BJ (cell line): Measurements from ENCODE around the gene CRELD2. TPM values are rescaled to one million over a fixed set of nuclear protein-coding genes. Genes with fewer than 3 reads are reported as not detected.

Source experiments
- CTCF ChIA-PET: fragments of 350-600 bp; formaldehyde crosslinking; extraction: SDS; loops from one replicate; lab custom pipeline; 2021; ENCODE audit warnings: antibody characterized with exemption, inconsistent platforms; lab: Yijun Ruan, JAX
- POLR2A ChIA-PET: fragments of 300-600 bp; sonication (Branson Sonifier 250); formaldehyde crosslinking; extraction: SDS; loops from one replicate; lab custom pipeline; 2021; ENCODE audit warnings: antibody characterized with exemption; lab: Charles Lee
- DNase-seq: peaks from one replicate; pipeline ENCODE4 v3.0.0-alpha.2; 2011; ENCODE audit warnings: low read depth
- H3K27me3 ChIP-seq: 2 replicates; pipeline ENCODE4 v1.6.0; 2011; ENCODE audit warnings: low read length; ENCODE audit not compliant: control insufficient read depth, insufficient read depth
- H3K36me3 ChIP-seq: 2 replicates; pipeline ENCODE4 v1.5.1; 2011; ENCODE audit warnings: low read length; ENCODE audit not compliant: control insufficient read depth, insufficient read depth
- H3K4me3 ChIP-seq: 2 replicates; pipeline ENCODE4 v1.5.1; 2011; ENCODE audit warnings: low read depth, mild to moderate bottlenecking, control low read depth, low read length
- polyA minus RNA-seq: library from RNA; depleted of rRNA, polyadenylated mRNA; stranded (reverse); fragments of >200 nt; gene quantifications from 2 replicates; pipeline ENCODE4 v1.2.3, GENCODE V29; 2011; rRNA and poly(A)+ RNA removed
- polyA plus RNA-seq: library from polyadenylated mRNA; depleted of rRNA; stranded (reverse); fragments of >200 nt; gene quantifications from 2 replicates; pipeline ENCODE4 v1.2.3, GENCODE V29; 2011; rRNA removed
- TF ChIP-seq, protein P1 (sequence below): IDR thresholded peaks from 2 replicates; pipeline ENCODE4 v1.5.1; 2011; ENCODE audit warnings: low read depth, mild to moderate bottlenecking, control low read depth, inconsistent platforms, low read length, moderate library complexity; ENCODE audit not compliant: insufficient read depth

Gene CRELD2
- polyA plus RNA-seq: 41.0 and 54.1 TPM in 2 replicates
- 9.6 and 10.0 TPM in 2 replicates for polyA minus RNA-seq

DNA sequence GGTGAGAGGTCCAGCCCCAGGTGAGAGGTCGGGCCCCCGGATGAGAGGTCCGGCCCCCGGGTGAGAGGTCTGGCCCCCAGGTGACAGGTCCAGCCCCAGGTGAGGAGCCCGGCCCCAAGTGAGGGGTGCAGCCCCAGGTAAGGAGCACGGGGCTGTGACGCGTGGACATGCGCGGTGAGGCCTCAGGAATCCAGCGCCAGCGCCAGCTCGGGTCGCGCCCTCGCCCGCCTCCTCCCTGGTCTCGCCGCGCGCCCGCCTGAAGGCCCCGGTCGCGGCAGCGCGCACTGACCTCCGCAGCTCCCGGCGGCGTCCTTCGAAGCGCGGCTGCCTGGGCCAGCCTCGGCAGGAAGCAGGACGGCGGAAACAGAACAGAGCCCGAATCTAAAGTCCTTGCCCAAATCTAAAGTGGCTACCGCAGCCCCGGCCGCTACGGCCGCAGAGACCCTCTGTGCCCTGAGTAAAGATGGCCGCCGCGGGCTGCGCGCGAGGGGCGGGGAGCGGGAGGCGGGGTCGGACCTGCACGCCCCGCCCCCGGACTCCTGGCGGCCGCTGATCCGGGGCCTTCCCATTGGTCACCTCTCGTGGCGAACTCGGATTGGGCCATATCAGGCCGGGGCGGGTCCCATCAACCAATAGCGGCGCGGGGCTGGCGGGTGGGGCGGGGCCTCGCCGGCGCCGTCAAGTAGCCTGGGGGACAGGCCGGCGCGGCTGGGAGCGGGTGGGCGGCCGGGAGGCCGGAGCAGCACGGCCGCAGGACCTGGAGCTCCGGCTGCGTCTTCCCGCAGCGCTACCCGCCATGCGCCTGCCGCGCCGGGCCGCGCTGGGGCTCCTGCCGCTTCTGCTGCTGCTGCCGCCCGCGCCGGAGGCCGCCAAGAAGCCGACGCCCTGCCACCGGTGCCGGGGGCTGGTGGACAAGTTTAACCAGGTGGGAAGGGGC lies at the start of gene CRELD2, which contains the start of gene ALG12:
Gene CRELD2, plus strand, starts transcription at position 661 of the 937 bp plus-strand sequence. Its CDS starts 136 bp downstream, at position 797.
Gene ALG12, minus strand, starts transcription at position 465 of the 937 bp plus-strand sequence. CDS start 4,673 bp downstream, outside the sequence.
- peaks cover 7% of the 10 kb centered on the region for H3K36me3 ChIP-seq
- H3K27me3 ChIP-seq: no peaks in the 10 kb centered on the region
- TF ChIP-seq, protein P1, sequence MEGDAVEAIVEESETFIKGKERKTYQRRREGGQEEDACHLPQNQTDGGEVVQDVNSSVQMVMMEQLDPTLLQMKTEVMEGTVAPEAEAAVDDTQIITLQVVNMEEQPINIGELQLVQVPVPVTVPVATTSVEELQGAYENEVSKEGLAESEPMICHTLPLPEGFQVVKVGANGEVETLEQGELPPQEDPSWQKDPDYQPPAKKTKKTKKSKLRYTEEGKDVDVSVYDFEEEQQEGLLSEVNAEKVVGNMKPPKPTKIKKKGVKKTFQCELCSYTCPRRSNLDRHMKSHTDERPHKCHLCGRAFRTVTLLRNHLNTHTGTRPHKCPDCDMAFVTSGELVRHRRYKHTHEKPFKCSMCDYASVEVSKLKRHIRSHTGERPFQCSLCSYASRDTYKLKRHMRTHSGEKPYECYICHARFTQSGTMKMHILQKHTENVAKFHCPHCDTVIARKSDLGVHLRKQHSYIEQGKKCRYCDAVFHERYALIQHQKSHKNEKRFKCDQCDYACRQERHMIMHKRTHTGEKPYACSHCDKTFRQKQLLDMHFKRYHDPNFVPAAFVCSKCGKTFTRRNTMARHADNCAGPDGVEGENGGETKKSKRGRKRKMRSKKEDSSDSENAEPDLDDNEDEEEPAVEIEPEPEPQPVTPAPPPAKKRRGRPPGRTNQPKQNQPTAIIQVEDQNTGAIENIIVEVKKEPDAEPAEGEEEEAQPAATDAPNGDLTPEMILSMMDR: no peak
- H3K4me3 ChIP-seq: peak within 1 kb of the TSS; percentile 87
- peak; percentile 76 for DNase-seq
- ChIA-PET CTCF (interaction anchor here (1.0 to 1.4 kb wide), 2 partner anchors 35 to 112 kb away, joined by 3 read pairs; no protein-coding TSS in a partner anchor), POLR2A (interaction anchor here (0.6 kb wide), 1 partner anchor 141 kb away, joined by 21 read pairs; no protein-coding TSS in a partner anchor)

- CTCF ChIA-PET: interaction anchor here (1.0 to 1.5 kb wide), 2 partner anchors 11 to 12 kb away, joined by 4 read pairs; no protein-coding TSS in a partner anchor
- POLR2A ChIA-PET: no interaction called here
- DNase-seq: no peak
Measured at GRCh38 chr22:49869086-49869830, 49.2 kb upstream of the CRELD2 start.

DNA sequence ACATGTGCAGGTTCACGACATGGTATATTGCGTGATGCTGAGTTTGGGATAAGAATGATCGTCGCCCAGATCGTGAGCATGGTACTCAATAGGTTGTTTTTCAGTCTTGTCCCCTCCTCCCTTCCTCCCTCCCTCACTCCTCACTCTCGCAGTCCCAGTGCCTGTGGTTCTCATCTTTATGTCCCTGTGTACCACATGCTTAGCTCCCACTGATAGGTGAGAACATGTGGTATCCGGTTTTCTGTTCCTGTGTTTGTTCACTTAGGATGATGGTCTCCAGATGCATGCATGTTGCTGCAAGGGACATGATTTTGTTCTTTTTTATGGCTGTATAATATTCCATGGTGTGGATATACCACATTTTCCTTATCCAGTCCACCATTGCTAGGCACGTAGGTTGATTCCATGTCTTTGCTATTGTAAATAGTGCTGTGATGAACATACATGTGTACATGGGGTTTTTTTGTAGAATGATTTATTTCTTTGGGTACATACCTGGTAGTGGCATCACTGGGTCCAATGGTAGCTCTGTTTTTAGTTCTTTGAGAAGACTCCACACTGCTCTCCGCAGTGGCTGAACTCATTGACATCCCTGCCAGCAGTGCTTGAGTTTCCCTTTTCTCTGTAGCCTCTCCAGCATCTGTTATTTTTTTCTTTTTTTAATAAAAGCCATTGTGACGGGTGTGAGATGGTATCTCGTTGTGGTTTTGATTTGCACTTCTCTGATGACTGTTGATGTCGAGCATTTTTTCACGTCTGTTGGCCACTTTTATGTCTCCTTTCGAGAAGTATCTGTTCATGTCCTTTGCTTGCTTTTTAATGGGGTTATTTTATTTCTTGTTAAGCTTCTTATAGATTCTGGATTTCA lies 48.4 kb upstream of the CRELD2 start:
- ChIA-PET CTCF (interaction anchor here (1.0 kb wide), 1 partner anchor 10 kb away, joined by 4 read pairs; no protein-coding TSS in a partner anchor), POLR2A (no interaction called here)
- no peak overlapping the region for H3K4me3 ChIP-seq
- DNase-seq: no peak
- TF ChIP-seq, protein P1: no peak
- no peaks in the 10 kb centered on the region for H3K36me3 ChIP-seq
- H3K27me3 ChIP-seq: no peaks in the 10 kb centered on the region

More at GRCh38 chr22:49869086-49869830, 49.2 kb upstream of the CRELD2 start:
- Histone ChIP-seq H3K27me3 (no peaks in the 10 kb centered on the region), H3K4me3 (no peak overlapping the region), H3K36me3 (no peaks in the 10 kb centered on the region)
- TF ChIP-seq, protein P1: no peak

- H3K27me3 ChIP-seq: no peaks in the 10 kb centered on the region
- no peak overlapping the region for H3K4me3 ChIP-seq
- no peak for DNase-seq
- ChIA-PET CTCF (interaction anchor here (0.6 kb wide), 1 partner anchor 11 kb away, joined by 3 read pairs; no protein-coding TSS in a partner anchor), POLR2A (interaction anchor here (0.7 kb wide), 1 partner anchor 29 kb away, joined by 6 read pairs; no protein-coding TSS in a partner anchor)
- TF ChIP-seq, protein P1: no peak
- H3K36me3 ChIP-seq: no peaks in the 10 kb centered on the region
Measured at GRCh38 chr22:49871482-49871881, 47.0 kb upstream of the CRELD2 start.
